ENCODE data around the gene ERVV-1.

GRCh38 chr19:53002479-53002878 lies 11.2 kb upstream of the ERVV-1 start:
- no peak for TF ChIP-seq CTCF (IDR thresholded peaks at IDR 0.05; ENCODE audit: poor library complexity)
- TF ChIP-seq EZH2phosphoT487 (IDR thresholded peaks at IDR 0.05; ENCODE audit: low read depth, severe bottlenecking, unreplicated experiment), result no peak

Measured in hepatocyte (in vitro differentiated cells).